ENCODE results near the gene CD86.
"Not testable (repeated sequence)": the region's sequence is repeated elsewhere in the genome, so short reads cannot be mapped to it uniquely, and the experiment has no call there.

Gene CD86

GRCh38 chr3:122024800-122025199 is 30.4 kb upstream of the CD86 start:
- no peak for TF ChIP-seq CTCF (IDR thresholded peaks at IDR 0.05; ENCODE audit: insufficient read depth, low read depth, low read length, missing control alignments)
- no peak for DNase-seq (ENCODE audit: low read depth)
- peak overlapping the region; percentile 31 for H3K4me3 ChIP-seq (ENCODE audit: low read depth, low read length)

DNA sequence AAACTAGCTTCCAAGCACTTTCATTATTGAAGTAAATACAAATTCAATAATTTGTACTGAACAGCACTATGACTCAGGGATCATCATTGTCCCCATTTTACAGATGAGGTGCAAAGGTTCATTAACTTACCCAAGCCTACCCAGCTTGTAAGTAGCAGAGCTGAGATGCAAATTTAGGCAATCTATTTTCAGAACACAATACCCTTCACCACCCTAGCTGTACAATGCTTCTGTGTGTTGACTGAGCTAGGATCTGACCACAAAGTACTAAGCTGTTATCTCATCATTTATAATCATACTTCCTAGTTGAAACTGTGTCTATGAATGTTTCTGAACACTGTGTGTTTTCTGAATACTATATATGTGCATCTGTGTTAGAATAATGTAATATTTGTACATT is 29.9 kb upstream of the CD86 start:
- H3K4me3 ChIP-seq (ENCODE audit: low read depth, low read length), result peak overlapping the region; percentile 31
- DNase-seq (ENCODE audit: low read depth), result peak; percentile 87
- no peak for TF ChIP-seq CTCF (IDR thresholded peaks at IDR 0.05; ENCODE audit: insufficient read depth, low read depth, low read length, missing control alignments)

- DNase-seq (ENCODE audit: low read depth), result peak; percentile 87
- H3K4me3 ChIP-seq (ENCODE audit: low read depth, low read length), result peak overlapping the region; percentile 9
Observed at GRCh38 chr3:122030381-122031122, 24.6 kb upstream of the CD86 start.

DNA sequence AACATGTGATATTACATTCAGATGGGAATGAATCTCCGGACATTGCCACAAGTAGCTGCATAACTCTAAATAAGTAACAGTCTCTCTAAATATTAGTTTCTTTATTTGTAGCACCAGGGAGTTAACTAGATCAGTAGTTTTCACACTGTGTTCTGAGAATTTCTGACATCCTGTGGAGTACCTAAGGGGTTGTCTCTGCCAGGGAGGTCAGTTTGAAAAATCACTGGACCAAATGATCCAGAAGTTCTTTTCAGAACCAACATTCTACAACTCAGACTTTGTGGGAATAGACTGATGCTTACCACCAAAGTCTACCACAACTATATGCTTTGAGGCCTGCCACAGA is 24.1 kb upstream of the CD86 start:
- TF ChIP-seq CTCF (IDR thresholded peaks at IDR 0.05; ENCODE audit: insufficient read depth, low read depth, low read length, missing control alignments), result no peak
- H3K4me3 ChIP-seq (ENCODE audit: low read depth, low read length), result peak overlapping the region; percentile 9
- DNase-seq (ENCODE audit: low read depth), result peak; percentile 53

More at GRCh38 chr3:122030381-122031122, 24.6 kb upstream of the CD86 start:
- TF ChIP-seq CTCF (IDR thresholded peaks at IDR 0.05; ENCODE audit: insufficient read depth, low read depth, low read length, missing control alignments), result no peak

DNA sequence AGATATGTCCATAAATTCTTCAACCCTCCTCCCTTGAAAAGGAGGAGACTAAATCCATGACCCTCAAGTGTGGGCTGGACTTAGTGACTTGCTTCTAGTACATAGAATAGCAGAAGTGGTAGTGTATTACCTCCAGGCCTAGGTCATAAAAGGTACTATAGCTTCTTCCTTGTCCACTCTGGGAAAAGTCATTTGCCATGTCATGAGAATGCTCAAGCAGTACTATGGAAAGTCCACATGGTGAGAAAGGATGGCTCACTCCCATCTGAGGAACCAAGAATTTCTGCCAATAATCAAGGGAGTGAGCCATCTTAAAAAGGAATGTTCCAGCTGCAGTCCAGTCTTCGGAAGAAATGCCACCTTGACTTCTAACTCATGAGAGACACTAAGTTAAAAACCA is 22.6 kb upstream of the CD86 start:
- no peak for DNase-seq (ENCODE audit: low read depth)
- no peak for TF ChIP-seq CTCF (IDR thresholded peaks at IDR 0.05; ENCODE audit: insufficient read depth, low read depth, low read length, missing control alignments)
- no peak overlapping the region for H3K4me3 ChIP-seq (ENCODE audit: low read depth, low read length)

DNA sequence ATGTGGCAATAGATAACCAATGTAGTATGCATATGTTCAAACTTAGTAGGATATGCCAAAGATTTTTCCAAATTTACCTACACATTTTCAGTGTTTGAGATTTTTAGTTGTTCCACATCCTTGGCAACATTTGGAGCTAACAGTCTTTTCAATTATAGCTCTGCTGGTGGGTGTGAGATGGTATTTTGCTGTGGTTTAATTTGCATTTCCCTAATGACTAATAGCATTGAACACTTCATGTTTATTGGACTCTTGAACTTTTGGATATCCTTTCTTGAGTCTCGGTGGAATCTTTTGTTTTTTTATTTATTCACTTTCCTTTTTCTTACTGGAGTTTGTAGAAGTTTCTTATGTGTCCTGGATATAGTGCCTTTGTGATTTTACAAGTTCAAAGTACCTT is 22.1 kb upstream of the CD86 start:
- TF ChIP-seq CTCF (IDR thresholded peaks at IDR 0.05; ENCODE audit: insufficient read depth, low read depth, low read length, missing control alignments), result no peak
- H3K4me3 ChIP-seq (ENCODE audit: low read depth, low read length), result no peak overlapping the region
- no peak for DNase-seq (ENCODE audit: low read depth)

- DNase-seq (ENCODE audit: low read depth); H3K4me3 ChIP-seq (ENCODE audit: low read depth, low read length): not testable (repeated sequence)
Observed at GRCh38 chr3:122047296-122047695, 7.9 kb upstream of the CD86 start.

GRCh38 chr3:122047773-122048172 is 7.4 kb upstream of the CD86 start:
- not testable (repeated sequence) for H3K4me3 ChIP-seq (ENCODE audit: low read depth, low read length); DNase-seq (ENCODE audit: low read depth)

Data from GM12865 (cell line).